ENCODE data around the gene NDEL1.

DNA sequence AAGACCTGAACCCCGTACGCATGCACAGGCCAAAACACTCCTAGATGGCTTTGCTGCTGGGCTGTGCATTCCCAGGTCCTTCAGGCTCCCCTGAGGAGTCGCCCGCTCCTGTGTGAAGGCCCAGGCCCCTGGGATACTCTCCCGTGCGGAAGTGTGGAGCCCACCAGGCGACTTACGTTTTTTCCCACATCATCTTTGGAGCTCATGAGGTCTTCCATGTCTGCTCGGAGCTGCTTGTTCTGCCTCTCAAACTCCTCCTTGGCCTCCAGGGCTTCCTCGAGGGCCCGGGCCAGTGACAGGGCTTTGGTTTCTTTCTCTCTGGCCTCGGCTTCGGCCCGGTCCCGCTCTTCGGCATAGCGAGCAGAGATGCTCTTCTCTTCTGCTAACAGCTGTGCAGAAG, 56.4 kb downstream of the NDEL1 start:
- TF ChIP-seq MAX (IDR thresholded peaks at IDR 0.05; ENCODE audit: insufficient read depth, insufficient read length): no peak
- TF ChIP-seq CTCF (IDR thresholded peaks at IDR 0.05; ENCODE audit: extremely low read depth in 1 of 2, insufficient read depth in 1 of 2, low read depth in 1 of 2, low read length in 2 of 2): no peak
- TF ChIP-seq POLR2AphosphoS5 (IDR thresholded peaks at IDR 0.05; ENCODE audit: insufficient read depth, low read depth, low read length): no peak
